ENCODE data around the gene FHL3. TPM values are rescaled to one million over a fixed set of nuclear protein-coding genes. Genes with fewer than 3 reads are reported as not detected.

FHL3 gene
- total and polyA plus RNA-seq, 4 donors = 1.7 to 4.2 (median 2.8) TPM

- WGBS = 67% methylated on average over 6 of the region's 6 CpGs
- H3K4me3 ChIP-seq (ENCODE audit: low read depth in 1 of 3, low read length in 3 of 3) = no peak overlapping the region
- no peak overlapping the region for H3K9ac ChIP-seq (ENCODE audit: low read depth in 1 of 2, low read length in 2 of 2)
- no peak for DNase-seq (ENCODE audit: low spot score)
- H3K36me3 ChIP-seq (ENCODE audit: control insufficient read depth in 4 of 4, insufficient read depth in 3 of 4, low read depth in 1 of 4, low read length in 3 of 4) = peaks cover 0 to 1% (median 0%) of the 10 kb centered on the region in 4 donors
- no peak for TF ChIP-seq MAX (IDR thresholded peaks at IDR 0.05)
- TF ChIP-seq CTCF (IDR thresholded peaks at IDR 0.05; ENCODE audit: low read depth, low read length, missing input control) = no peak
- no peak for TF ChIP-seq YY1 (IDR thresholded peaks at IDR 0.05)
- no peak for TF ChIP-seq FOXA1 (IDR thresholded peaks at IDR 0.05)
- TF ChIP-seq REST (IDR thresholded peaks at IDR 0.05) = no peak
- TF ChIP-seq JUND (IDR thresholded peaks at IDR 0.05) = no peak
- TF ChIP-seq GABPA (IDR thresholded peaks at IDR 0.05 in 1 of 2, conservative IDR thresholded peaks at IDR 0.05 in 1 of 2) = no peak
- TF ChIP-seq NR2F2 (IDR thresholded peaks at IDR 0.05) = no peak
- TF ChIP-seq ATF3 (IDR thresholded peaks at IDR 0.05) = no peak
- no peak for TF ChIP-seq HNF4G (IDR thresholded peaks at IDR 0.05)
- no peak for TF ChIP-seq TAF1 (conservative IDR thresholded peaks at IDR 0.05)
- TF ChIP-seq HNF4A (conservative IDR thresholded peaks at IDR 0.05) = no peak
- no peak for TF ChIP-seq SP1 (IDR thresholded peaks at IDR 0.05)
- no peak for TF ChIP-seq RXRA (IDR thresholded peaks at IDR 0.05)
- no peaks in the 10 kb centered on the region for H3K27me3 ChIP-seq (ENCODE audit: control insufficient read depth in 4 of 4, insufficient read depth in 4 of 4, low read length in 3 of 4)
- no peaks in the 10 kb centered on the region for H3K9me3 ChIP-seq (ENCODE audit: control insufficient read depth in 4 of 4, low read length in 3 of 4)
- peaks cover 6 to 21% (median 15%) of the 10 kb centered on the region in 4 donors for H3K4me1 ChIP-seq (ENCODE audit: control insufficient read depth in 4 of 4, insufficient read depth in 4 of 4, low read length in 3 of 4)
- H3K27ac ChIP-seq (ENCODE audit: low read depth in 1 of 2, low read length in 2 of 2) = no peak overlapping the region
Measured at GRCh38 chr1:37949524-37950152, 55.7 kb downstream of the FHL3 start.

- Histone ChIP-seq H3K9ac (ENCODE audit: low read depth in 1 of 2, low read length in 2 of 2) (no peak overlapping the region), H3K27me3 (ENCODE audit: control insufficient read depth in 4 of 4, insufficient read depth in 4 of 4, low read length in 3 of 4) (no peaks in the 10 kb centered on the region), H3K36me3 (ENCODE audit: control insufficient read depth in 4 of 4, insufficient read depth in 3 of 4, low read depth in 1 of 4, low read length in 3 of 4) (peaks cover 0 to 2% (median under 1%) of the 10 kb centered on the region in 4 donors), H3K4me3 (ENCODE audit: low read depth in 1 of 3, low read length in 3 of 3) (no peak overlapping the region), H3K27ac (ENCODE audit: low read depth in 1 of 2, low read length in 2 of 2) (no peak overlapping the region), H3K4me1 (ENCODE audit: control insufficient read depth in 4 of 4, insufficient read depth in 4 of 4, low read length in 3 of 4) (peaks cover 6 to 21% (median 15%) of the 10 kb centered on the region in 4 donors), H3K9me3 (ENCODE audit: control insufficient read depth in 4 of 4, low read length in 3 of 4) (no peaks in the 10 kb centered on the region)
- TF ChIP-seq FOXA2 (IDR thresholded peaks at IDR 0.05) = no peak
- no peak for TF ChIP-seq JUND (IDR thresholded peaks at IDR 0.05)
- TF ChIP-seq EGR1 (IDR thresholded peaks at IDR 0.05; ENCODE audit: low read depth in 2 of 2) = no peak
- no peak for TF ChIP-seq RAD21 (IDR thresholded peaks at IDR 0.05)
- no peak for TF ChIP-seq YY1 (IDR thresholded peaks at IDR 0.05)
- no peak for TF ChIP-seq NR2F2 (IDR thresholded peaks at IDR 0.05)
- no peak for TF ChIP-seq REST (IDR thresholded peaks at IDR 0.05)
- TF ChIP-seq CTCF (IDR thresholded peaks at IDR 0.05; ENCODE audit: low read depth, low read length, missing input control) = no peak
- TF ChIP-seq GABPA (IDR thresholded peaks at IDR 0.05 in 1 of 2, conservative IDR thresholded peaks at IDR 0.05 in 1 of 2) = no peak
- TF ChIP-seq SP1 (IDR thresholded peaks at IDR 0.05) = no peak
- TF ChIP-seq ATF3 (IDR thresholded peaks at IDR 0.05) = no peak
- no peak for DNase-seq (ENCODE audit: low spot score)
Measured at GRCh38 chr1:37948841-37949240, 56.5 kb downstream of the FHL3 start.
